Measurements from ENCODE around the gene MYO1B.

Gene MYO1B

DNA sequence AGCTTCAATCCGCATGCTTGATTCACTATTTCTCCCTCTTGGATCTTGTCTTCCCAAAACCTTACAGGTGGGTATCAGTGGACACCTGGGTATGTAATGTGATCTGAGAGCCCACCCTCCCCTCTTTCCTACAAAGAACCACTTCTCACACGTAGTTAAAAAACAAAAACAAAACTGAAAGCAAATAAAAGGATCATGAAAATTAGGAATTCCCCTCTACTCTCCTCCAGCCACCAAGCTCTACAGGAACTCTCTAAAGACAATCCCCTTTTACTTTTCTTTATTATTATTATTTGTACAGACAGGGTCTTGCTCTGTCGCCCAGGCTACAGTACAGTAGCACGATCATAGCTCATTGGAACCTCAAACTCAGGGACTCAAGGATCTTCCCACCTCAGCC lies 40.8 kb upstream of the MYO1B start:
- DNase-seq (ENCODE audit: extremely low read depth, low read depth) = no peak
- TF ChIP-seq, protein P1, sequence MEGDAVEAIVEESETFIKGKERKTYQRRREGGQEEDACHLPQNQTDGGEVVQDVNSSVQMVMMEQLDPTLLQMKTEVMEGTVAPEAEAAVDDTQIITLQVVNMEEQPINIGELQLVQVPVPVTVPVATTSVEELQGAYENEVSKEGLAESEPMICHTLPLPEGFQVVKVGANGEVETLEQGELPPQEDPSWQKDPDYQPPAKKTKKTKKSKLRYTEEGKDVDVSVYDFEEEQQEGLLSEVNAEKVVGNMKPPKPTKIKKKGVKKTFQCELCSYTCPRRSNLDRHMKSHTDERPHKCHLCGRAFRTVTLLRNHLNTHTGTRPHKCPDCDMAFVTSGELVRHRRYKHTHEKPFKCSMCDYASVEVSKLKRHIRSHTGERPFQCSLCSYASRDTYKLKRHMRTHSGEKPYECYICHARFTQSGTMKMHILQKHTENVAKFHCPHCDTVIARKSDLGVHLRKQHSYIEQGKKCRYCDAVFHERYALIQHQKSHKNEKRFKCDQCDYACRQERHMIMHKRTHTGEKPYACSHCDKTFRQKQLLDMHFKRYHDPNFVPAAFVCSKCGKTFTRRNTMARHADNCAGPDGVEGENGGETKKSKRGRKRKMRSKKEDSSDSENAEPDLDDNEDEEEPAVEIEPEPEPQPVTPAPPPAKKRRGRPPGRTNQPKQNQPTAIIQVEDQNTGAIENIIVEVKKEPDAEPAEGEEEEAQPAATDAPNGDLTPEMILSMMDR (IDR thresholded peaks at IDR 0.05; ENCODE audit: low read depth, low read length) = no peak

- TF ChIP-seq, protein P1 (IDR thresholded peaks at IDR 0.05; ENCODE audit: low read depth, low read length) = no peak
- no peak for DNase-seq (ENCODE audit: extremely low read depth, low read depth)
Measured at GRCh38 chr2:191206613-191207471, 38.4 kb upstream of the MYO1B start.

- no peak for DNase-seq (ENCODE audit: extremely low read depth, low read depth)
Measured at GRCh38 chr2:191209340-191209739, 35.9 kb upstream of the MYO1B start.

GRCh38 chr2:191212119-191212518 lies 33.1 kb upstream of the MYO1B start:
- TF ChIP-seq, protein P1 (IDR thresholded peaks at IDR 0.05; ENCODE audit: low read depth, low read length) = no peak
- no peak for DNase-seq (ENCODE audit: extremely low read depth, low read depth)

More at GRCh38 chr2:191209340-191209739, 35.9 kb upstream of the MYO1B start:
- TF ChIP-seq, protein P1 (IDR thresholded peaks at IDR 0.05; ENCODE audit: low read depth, low read length) = no peak

GRCh38 chr2:191213333-191213732 lies 31.9 kb upstream of the MYO1B start:
- no peak for DNase-seq (ENCODE audit: extremely low read depth, low read depth)
- TF ChIP-seq, protein P1 (IDR thresholded peaks at IDR 0.05; ENCODE audit: low read depth, low read length) = no peak

GRCh38 chr2:191215230-191215629 lies 30.0 kb upstream of the MYO1B start:
- no peak for DNase-seq (ENCODE audit: extremely low read depth, low read depth)
- TF ChIP-seq, protein P1 (IDR thresholded peaks at IDR 0.05; ENCODE audit: low read depth, low read length) = no peak

- TF ChIP-seq, protein P1 (IDR thresholded peaks at IDR 0.05; ENCODE audit: low read depth, low read length) = no peak
- DNase-seq (ENCODE audit: extremely low read depth, low read depth) = no peak
Measured at GRCh38 chr2:191215666-191216065, 29.5 kb upstream of the MYO1B start.
